NCI-H2029 treated with DMSO at 0.1 percent for 48 hours (cell line): ENCODE results near the gene PPP5C.
"Not testable (repeated sequence)": the region's sequence is repeated elsewhere in the genome, so short reads cannot be mapped to it uniquely, and the experiment has no call there.

ENCODE experiments used
- DNase-seq: peaks from one replicate; lab custom pipeline; 2025; lab: John Stamatoyannopoulos, UW

Gene PPP5C

GRCh38 chr19:46435009-46435408, 88.1 kb downstream of the PPP5C start:
- DNase-seq: no peak

DNA sequence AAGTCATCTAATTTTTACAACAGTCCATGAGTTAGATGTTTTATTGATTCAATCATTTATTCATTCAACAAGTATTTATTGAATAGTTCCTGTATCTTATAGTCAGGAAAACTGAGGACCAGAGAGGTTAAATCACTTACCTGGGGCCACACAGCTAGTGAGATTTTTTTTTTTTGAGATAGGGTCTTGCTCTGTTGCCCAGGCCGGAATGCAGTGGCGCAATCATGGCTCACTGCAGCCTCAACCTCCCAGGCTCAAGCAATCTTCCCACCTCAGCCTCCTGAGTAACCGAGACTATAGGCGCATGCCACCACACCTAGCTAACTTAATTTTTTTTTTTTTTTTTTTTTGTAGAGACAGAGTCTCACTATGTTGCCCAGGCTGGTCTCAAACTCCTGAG, 88.8 kb downstream of the PPP5C start:
- DNase-seq: not testable (repeated sequence)
